ENCODE data around the gene INTU. TPM values are rescaled to one million over a fixed set of nuclear protein-coding genes. Genes with fewer than 3 reads are reported as not detected.
A peak's percentile ranks its signal among the peaks of the same experiment; 100 is the strongest.

The INTU gene
- total and polyA plus RNA-seq, 12 donors = 2.5 to 12.5 (median 5.0) TPM

GRCh38 chr4:127622621-127622920 lies 10.2 kb upstream of the INTU start:
- intact Hi-C loops (cut with DNase I) = no loop called here
- WGBS, 4 donors = 19 to 39% (median 21%) methylated on average over 5 to 12 of the region's 12 CpGs
- Histone ChIP-seq H3K27ac (no peak overlapping the region), H3K9me3 (replicated peaks in 1 of 3) (no peaks in the 10 kb centered on the region), H3K4me1 (replicated peaks in 1 of 2) (peaks cover 6 to 9% of the 10 kb centered on the region in 2 donors), H3K4me3 (peak overlapping the region in 2 of 4 donors; percentile 27 to 50), H3K27me3 (peaks cover 19% of the 10 kb centered on the region), H3K36me3 (replicated peaks in 1 of 2) (no peaks in the 10 kb centered on the region)
- TF ChIP-seq CTCF (IDR thresholded peaks at IDR 0.05) (no peak), POLR2A (IDR thresholded peaks at IDR 0.05) (no peak)
- DNase-seq = no peak

- Histone ChIP-seq H3K4me1 (replicated peaks in 1 of 2) (peaks cover 6 to 9% of the 10 kb centered on the region in 2 donors), H3K27ac (peak overlapping the region in 1 of 5 donors; percentile 14), H3K36me3 (replicated peaks in 1 of 2) (no peaks in the 10 kb centered on the region), H3K27me3 (peaks cover 19% of the 10 kb centered on the region), H3K9me3 (replicated peaks in 1 of 3) (no peaks in the 10 kb centered on the region), H3K4me3 (peak overlapping the region in 2 of 4 donors; percentile 27 to 50)
- TF ChIP-seq CTCF (IDR thresholded peaks at IDR 0.05) (peak in 2 of 6 experiments; percentile 7 to 8), POLR2A (IDR thresholded peaks at IDR 0.05) (no peak)
- DNase-seq = peak in 5 of 7 donors; percentile 19 to 40 (median 31)
- intact Hi-C loops (cut with DNase I) = no loop called here
- 2 to 8% (median 4%) methylated on average over 9 to 81 of the region's 81 CpGs for WGBS, 4 donors
Measured at GRCh38 chr4:127622921-127623796, 9.6 kb upstream of the INTU start.

GRCh38 chr4:127623797-127624083 lies 9.0 kb upstream of the INTU start:
- Histone ChIP-seq H3K4me3 (peak overlapping the region in 2 of 4 donors; percentile 27 to 50), H3K36me3 (replicated peaks in 1 of 2) (no peaks in the 10 kb centered on the region), H3K27ac (peak overlapping the region in 1 of 5 donors; percentile 14), H3K9me3 (replicated peaks in 1 of 3) (no peaks in the 10 kb centered on the region), H3K27me3 (peaks cover 19% of the 10 kb centered on the region), H3K4me1 (replicated peaks in 1 of 2) (peaks cover 6 to 9% of the 10 kb centered on the region in 2 donors)
- DNase-seq = no peak
- TF ChIP-seq POLR2A (IDR thresholded peaks at IDR 0.05) = no peak
- TF ChIP-seq CTCF (IDR thresholded peaks at IDR 0.05) = no peak
- WGBS, 4 donors = 10 to 25% (median 20%) methylated on average over 7 of the region's 7 CpGs
- intact Hi-C loops (cut with DNase I) = no loop called here

- Histone ChIP-seq H3K27me3 (peaks cover 19% of the 10 kb centered on the region), H3K4me3 (no peak overlapping the region), H3K27ac (no peak overlapping the region), H3K36me3 (replicated peaks in 1 of 2) (no peaks in the 10 kb centered on the region), H3K9me3 (replicated peaks in 1 of 3) (no peaks in the 10 kb centered on the region), H3K4me1 (replicated peaks in 1 of 2) (peaks cover 6 to 9% of the 10 kb centered on the region in 2 donors)
- intact Hi-C loops (cut with DNase I) = no loop called here
- 58 to 67% (median 63%) methylated on average over 8 of the region's 8 CpGs for WGBS, 4 donors
- DNase-seq = no peak
- no peak for TF ChIP-seq CTCF (IDR thresholded peaks at IDR 0.05)
- no peak for TF ChIP-seq POLR2A (IDR thresholded peaks at IDR 0.05)
Measured at GRCh38 chr4:127624173-127624572, 8.6 kb upstream of the INTU start.

Data from adrenal gland (tissue), 12 donors.